ENCODE data around the gene OSBPL9.

- TF ChIP-seq CTCF (conservative IDR thresholded peaks at IDR 0.05; ENCODE audit: low read length), result no peak
- TF ChIP-seq EZH2phosphoT487 (IDR thresholded peaks at IDR 0.05; ENCODE audit: borderline replicate concordance, low read depth, low read length), result no peak
Measured at GRCh38 chr1:51699391-51699790, 82.5 kb downstream of the OSBPL9 start.

All from OCI-LY7 (cell line).